GM19025 (cell line): Measurements from ENCODE around the gene MAGI1.

ENCODE experiments used
- ATAC-seq: cut with Tn5 transposase; IDR thresholded peaks from one replicate; pipeline ENCODE4 v1.9.1; 2021; ENCODE audit warnings: mild to moderate bottlenecking, low read depth, moderate library complexity; ENCODE audit not compliant: unreplicated experiment

The MAGI1 gene

DNA sequence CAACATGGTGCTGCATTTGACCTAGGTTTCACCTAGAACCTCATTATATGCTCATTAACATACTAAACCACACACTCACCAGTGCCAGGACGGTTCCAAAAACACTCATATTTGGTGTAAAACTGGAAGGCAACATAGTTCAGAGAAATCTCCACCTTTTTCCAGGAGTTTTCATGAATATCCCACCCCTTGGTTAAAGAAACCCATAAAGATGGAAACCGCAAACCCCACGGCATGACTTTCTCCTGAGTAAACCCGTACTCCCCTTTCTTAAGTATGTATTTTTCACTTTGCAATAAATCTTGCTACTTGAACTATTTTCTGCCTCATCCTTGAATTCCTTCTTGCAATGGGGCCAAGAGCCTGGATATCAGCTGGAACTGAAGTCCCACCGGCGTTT is 379.3 kb downstream of the MAGI1 start:
- no peak for ATAC-seq

DNA sequence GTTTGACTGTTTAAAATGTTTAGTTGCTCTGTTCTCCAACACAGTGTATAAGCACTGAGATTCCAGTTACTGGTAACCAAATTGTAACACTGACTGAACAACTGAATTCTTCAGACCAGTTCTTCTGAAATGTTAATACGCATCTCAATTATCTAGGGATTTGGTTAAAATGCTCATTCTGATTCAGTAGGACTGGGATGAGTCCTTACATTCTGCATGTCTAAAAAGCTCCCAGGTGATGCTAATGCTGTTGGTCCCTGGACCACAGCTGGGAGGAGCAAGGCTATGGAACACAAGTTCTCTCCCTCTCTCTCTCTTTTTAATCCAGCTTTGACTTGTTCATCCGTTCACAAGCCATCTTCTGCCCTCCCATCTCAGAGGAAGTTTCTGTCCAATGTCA is 380.3 kb downstream of the MAGI1 start:
- no peak for ATAC-seq

DNA sequence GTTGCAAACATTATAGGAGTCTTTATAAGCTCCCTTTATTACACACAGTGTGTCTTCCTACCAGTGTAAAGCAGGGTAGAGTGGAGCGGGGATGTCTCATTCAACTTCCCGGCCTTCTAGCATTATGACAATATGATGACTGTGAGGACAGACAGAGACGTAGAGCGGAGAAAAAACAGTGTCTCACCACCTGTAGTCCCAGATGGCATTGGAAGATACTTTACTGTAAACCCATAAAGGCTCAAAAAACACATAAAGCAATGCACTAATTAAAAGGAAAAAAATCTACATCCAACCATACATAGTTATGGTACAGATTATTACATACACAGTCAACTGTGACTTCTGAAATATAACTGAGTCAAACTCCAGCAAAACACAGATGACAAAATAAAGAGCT is 383.7 kb downstream of the MAGI1 start:
- ATAC-seq, result no peak

DNA sequence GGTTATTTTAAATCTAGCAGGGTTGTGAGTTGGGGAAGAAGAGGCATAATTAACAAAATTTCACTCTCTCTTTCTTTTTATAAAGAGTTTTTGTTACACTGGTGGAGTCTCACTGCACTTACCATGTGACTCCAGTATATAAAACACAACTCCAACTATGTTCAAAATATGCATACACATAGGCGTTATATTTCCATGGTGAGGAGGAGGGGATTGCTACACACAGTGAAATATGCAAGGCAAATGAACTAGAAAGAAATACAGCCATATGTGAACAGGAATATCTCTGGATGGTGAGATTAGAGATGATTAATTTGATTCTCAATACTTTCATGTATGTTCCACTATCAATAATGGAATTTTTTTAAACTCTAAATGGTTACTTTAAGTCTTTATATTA is 385.0 kb downstream of the MAGI1 start:
- no peak for ATAC-seq

DNA sequence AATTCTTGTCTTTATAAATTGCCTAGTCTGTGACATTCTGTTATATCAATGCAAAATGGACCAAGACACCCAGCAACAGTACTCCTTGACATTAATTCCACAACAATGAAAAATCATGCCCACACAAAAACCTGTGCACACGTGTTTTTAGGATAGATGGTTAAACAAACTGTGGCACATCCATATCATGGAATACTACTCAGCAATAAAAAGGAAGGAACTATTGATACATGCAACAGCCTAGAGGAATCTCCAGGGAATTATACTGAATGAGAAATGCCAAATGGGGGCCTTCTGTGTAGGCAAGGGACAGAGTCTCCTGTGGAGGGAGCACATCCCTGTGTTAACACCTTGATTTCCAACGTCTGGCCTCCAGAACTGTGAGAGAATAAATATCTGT is 388.5 kb downstream of the MAGI1 start:
- no peak for ATAC-seq

DNA sequence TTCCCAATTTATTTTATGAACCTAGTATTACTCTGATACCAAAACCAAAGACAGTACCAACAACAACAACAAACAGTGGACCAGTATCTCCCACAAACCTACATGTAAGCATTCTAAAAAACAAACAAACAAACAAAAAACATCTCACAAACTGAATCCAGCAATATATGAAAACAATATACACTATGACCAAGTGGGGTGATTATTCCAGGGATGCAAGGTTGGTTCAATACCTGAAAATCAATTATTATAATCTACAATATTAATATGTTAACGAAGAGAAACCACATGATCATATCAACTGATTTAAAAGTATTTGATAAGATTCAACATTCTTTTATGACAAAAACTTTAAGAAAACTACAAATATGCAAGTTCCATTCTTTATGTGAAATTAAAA is 391.3 kb downstream of the MAGI1 start:
- no peak for ATAC-seq

DNA sequence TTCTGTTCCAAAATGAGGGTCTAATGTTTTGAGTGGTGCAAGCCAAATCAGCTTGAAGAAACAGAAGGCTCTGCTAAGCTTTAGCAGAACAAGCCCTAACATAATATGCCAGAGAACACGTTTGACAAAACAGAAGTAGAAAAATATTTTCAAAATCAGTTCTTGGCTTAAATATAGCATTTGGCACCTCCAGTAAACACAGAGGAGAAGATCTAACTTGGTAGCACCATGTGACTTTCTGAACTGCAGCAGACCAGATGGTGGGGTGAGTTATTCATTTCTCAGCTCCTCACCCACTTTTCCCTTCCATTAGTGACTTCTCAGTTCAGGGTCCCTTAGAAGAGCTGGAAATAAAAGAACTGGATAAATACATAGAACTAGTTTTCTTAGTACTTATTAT is 395.8 kb downstream of the MAGI1 start:
- ATAC-seq, result no peak

DNA sequence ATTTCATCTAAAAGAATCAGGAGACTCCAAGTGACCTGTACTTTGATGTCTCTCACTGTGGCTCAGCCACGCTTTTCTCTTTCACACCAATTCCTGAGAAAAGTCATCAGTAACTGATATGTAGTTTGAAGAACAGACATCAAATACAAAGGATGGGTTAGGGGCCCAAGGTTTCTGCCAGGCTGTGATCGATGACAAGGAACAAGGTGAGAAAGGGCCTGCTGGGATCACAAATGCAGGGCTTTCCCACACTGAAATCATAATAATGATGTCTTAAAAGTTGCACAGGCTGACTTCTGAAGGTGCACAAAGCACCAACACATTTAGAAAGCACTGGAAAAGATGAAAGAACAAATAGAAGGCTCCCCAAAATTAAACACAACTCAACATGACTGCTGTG is 396.9 kb downstream of the MAGI1 start:
- ATAC-seq, result no peak

DNA sequence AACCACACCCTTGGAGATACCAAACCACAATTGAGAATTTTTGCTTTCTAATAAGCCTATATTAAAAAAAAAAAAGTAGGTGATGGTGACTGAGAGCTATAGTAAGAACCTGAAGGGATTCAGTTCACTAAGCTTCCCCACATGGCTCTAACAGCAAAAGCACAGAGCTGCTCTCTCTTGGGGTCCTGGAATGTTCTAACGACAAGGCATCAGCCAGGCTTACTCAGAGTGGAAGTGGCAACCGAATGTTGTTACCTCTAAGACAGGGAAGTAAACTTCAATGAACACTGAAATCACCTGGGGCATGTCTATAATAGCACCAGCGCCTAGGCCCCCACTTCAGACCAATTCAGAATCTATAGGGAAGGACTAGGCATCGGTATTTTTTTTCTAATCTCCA is 397.7 kb downstream of the MAGI1 start:
- no peak for ATAC-seq

DNA sequence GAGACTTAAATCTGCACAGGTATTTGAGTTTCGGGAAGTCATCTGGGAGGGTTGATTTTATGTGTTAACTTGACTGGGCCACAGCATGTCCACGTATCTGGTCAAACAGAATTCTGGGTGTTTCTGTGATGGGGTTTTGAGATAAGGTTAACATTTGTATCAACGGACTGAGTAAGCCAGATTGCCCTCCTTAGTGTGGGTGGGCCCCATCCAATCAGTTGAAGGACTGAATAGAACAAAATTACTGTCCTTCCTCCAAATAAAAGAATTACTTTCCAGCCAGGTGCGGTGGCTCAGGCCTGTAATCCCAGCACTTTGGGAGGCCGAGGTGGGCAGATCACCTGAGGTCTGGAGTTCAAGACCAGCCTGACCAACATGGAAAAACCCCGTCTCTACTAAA is 399.3 kb downstream of the MAGI1 start:
- no peak for ATAC-seq

DNA sequence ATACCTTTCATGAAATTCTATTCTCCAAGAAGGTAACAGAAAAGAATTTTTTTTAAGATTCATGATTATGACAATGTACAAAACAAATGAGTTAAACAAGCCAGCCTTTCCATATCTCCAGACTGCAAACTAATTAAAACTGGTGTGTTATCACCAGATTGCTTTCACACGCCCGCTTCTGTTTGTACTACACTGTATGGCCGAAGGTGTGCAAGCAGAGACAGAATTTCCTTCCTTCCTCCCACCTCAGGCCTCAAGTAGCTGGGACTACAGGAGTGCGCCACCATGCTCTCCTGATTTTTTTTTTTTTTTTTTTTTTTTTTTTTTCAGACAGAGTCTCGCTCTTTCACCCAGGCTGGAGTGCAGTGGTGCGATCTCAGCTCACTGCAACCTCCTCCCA is 400.4 kb downstream of the MAGI1 start:
- ATAC-seq, result no peak

DNA sequence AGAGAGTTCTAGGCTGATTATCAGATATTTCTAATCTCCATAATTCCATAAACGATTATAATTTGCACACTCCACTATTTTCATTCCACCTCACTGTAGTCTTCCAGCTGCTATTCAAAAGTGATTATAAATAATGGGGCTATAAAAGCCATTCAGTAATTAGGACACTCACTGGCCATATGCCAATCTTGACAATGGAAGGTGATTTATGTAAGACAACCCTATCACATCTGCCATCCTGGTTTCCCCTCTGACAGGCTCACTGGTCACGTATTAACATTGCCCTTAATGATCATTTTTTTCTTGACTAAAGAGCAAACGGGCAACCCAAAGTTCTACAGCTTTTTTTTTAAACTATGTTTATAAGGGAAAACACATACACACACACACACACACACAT is 402.4 kb downstream of the MAGI1 start:
- ATAC-seq, result no peak

DNA sequence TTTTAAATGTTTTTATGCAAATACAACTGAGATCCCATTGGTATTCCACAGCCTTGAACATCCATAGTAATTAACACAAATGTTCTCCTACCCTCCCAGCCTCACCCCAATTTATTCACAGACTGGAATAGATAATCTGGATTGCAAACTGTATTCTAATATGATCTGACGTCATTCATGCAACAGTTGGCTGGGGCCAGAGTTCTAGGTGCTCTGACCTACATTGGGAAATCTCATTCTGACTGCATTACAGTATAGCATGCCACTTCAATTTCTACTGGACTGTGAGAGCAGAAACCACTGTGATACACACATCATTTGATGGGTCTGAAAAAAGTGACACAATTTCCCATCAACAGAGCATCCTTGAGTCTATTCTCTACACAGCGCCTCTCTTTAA is 403.1 kb downstream of the MAGI1 start:
- no peak for ATAC-seq

DNA sequence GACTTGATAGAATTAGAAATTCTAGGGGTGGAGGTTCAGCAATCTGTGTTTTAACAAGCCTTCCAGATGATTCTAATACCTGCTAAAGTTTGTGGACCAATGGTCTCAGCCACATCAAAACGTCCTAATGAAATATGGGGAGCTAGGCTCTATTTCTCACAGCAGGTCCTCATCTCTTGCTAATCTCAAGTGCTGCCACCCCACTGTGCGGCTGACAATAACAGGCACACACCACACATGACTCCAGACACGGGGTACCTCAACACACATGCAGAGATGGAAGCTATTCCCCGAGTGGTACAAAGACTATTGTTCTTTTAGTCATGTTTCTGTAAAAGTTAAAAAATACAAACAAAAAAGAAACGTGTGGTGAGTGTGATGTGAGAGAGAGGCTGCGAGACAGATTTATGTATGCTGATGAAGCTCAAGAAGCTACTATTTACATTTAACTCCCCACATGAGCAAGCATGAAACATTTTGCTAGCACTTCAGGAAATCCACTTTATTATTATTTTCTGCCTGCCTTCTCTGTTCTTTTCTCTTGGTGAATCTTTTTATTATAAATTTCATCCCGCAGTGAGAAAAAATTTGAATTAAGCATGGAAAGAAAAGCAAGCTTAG is 405.6 kb downstream of the MAGI1 start:
- no peak for ATAC-seq

DNA sequence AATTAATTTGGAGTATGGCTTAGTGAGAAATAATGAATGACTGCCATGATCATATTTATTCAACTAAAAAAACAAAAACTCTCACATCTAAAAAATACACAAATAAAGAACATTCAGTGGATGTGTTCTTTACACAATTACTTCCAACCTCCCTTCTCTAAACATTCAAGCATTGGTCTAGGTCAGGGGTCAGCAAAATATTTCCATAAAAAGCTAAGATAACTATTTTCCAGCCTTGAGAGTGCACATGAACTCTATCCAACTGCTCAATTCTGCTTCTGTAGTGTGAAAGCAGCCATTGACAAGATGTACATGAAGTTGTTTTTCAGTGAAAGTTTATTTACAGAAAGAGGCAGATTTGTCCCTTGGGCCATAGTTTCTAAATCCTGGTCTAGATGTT is 406.3 kb downstream of the MAGI1 start:
- no peak for ATAC-seq

DNA sequence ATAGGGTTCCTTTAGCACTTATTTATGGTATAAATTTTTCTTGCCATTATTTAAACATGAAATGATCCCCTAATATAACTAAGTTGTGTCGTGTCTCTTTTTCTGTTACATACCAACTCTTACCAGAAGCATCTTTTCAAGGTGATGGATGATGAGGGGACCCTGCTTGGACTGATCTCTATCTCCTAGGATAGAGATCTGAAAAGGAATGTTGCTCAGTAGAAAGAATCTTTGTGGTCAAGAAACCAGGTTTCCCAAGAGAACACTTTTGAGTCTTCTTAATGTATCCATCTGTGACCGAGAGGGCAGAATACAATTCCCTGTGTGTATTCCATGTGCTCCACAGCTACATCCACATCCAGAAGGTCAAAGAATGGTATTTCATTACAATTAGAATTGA is 409.7 kb downstream of the MAGI1 start:
- no peak for ATAC-seq

DNA sequence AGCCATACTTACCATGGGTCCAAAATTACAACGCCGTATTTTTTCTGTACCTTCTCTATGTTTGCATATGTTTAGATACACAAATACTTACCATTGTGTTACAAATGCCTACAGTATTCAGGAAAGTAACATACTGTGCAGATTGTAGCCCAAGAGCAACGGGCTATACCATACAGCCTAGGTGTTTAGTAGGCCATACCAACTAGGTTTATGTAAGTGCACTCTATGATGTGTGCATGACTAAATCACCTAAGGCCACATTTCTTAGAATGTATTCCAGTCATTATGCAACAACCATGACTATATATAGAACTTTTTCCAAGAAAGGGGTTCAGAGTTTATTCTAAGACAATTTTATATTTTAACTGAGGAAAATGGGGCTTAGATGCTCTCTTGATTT is 411.7 kb downstream of the MAGI1 start:
- ATAC-seq, result no peak

DNA sequence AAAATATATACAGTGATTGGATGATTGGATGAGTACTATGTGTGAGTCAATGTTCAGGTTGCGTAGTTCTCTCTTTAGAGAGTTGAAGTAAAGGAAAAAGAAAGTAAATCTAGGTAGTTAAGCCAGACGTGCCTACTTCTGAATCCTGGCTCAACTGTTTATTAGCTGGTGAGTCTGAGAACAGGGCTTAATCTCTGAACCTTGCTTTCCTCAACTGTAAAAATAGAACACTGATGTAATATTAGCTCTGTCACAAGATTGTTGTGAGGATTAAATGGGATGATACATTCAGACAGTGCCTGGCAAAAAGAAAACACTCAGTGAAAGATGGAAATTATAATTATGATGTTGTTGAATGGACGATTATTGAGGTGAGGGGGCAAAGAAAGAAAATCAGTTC is 413.4 kb downstream of the MAGI1 start:
- no peak for ATAC-seq

DNA sequence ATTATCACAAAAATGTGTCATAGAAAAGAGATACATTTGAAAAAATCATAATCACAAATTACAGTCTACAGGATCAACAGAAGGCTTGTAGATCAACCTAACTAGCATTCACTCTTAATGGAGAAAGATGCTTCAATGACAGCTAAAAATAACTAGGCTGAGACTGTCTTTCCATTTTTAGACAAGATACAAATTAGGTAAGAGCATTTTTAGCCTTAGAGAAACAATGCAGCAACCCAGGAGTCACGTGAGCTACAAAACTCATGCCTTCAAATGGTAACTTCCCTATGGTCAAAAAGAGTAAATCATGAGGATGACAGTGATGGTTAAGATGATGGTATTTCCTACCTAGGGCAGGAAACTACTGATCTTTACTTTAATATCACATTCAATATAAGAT is 415.4 kb downstream of the MAGI1 start:
- no peak for ATAC-seq

DNA sequence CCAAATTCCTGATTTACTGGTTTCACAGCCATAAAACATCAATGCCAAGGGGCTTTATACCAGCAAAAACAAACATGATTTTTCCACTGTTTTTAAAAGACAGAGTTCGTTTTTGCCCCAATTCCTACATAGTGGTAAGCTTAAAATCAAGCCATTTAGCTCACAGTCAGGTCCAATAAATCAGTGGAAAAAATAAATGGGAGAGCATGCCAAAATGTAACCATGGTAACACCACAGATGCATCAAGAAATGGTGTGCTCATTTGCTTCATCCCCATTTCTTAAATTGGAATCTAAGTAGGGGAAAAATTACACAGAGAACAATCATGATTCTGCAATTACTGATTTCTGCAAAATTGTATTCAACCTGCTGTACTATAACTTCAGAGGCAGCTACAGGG is 418.8 kb downstream of the MAGI1 start:
- no peak for ATAC-seq

DNA sequence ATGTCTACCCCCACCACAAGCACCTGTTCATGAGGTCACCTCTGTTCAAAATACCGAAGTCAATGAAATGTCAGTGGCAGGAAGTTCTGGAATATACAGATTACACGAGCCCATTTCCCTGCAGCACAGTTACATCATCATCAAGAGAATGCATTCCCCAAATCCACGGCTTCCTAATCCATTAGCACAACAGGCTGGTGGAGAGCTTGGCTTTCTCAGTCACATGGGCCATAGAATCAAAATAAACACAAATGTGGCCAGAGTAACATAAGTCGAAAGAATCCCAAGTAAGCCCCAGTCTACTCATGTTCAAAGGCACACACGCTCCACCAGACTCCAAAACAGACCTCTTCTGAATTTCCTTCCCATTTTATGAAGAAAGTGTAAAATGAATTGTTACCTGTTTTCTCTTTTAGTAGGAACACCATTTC is 419.3 kb downstream of the MAGI1 start:
- no peak for ATAC-seq

DNA sequence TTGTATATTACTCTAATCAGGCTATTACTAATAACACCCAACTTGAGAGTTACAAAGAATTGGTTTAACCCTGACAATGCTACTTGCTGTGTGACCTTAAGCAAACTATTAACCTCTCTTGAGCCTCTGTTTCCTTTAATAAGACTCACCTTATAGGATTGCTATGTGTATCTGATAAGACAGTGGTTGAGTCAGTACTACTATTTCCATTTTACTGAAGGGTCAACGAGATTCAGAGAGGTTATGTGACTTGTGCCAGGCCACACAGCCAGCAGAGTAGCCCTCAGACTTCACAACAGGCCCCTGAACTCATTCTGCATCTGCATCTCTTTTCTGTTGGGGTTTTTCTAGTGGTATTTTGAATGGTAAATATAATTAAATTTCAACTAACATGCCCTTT is 420.1 kb downstream of the MAGI1 start:
- ATAC-seq, result no peak

DNA sequence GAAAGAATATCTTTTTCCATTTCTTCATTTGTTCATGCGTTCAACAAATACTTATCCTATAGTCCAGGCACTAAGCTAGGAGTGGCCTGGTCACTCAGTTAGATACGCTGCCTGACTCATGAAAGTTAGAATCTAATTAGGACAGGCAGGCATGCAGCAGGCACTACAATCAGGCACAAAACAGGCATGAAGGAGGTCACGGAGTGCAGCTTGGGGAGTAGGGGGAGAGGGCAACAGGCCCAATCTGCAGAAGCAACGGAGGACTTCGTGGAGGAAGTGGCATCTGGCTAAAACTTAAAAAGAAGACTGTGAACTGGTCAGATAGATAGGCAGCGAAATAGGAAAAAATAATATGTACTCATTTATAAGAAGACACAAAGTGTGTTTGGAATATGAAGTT is 420.9 kb downstream of the MAGI1 start:
- ATAC-seq, result no peak
